ENCODE measurements around the gene VGLL3.

GRCh38 chr3:87009271-87009670 is 18.3 kb upstream of the VGLL3 start:
- TF ChIP-seq TAF1 (IDR thresholded peaks at IDR 0.05; ENCODE audit: borderline replicate concordance, low read depth, low read length) (no peak), POLR2A (IDR thresholded peaks at IDR 0.05; ENCODE audit: low read depth, low read length) (no peak), POLR2AphosphoS5 (IDR thresholded peaks at IDR 0.05; ENCODE audit: low read depth, low read length) (no peak)
